ENCODE data around the gene GRAMD2A. TPM values are rescaled to one million over a fixed set of nuclear protein-coding genes. Genes with fewer than 3 reads are reported as not detected.

Gene GRAMD2A
- polyA plus RNA-seq, 3 donors, result not detected

DNA sequence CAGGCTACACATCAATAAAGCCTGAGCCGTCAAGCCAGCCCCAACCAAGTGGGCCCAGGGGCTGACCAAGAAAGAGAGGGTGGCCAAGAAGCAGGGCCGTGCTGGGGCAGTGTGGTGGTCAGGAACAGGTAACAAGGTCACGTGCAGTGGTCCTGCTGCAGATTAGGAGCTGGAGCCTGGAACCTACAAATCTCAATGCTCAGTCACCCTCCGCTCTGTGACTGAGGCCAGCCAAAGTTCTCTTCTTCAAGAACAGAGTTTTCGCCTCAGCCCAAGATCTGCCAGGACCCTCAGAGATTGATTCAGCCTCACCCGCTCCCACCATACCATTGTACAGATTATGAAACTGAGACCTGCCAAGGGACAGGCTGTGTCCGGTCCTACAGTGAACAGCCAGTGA, 26.9 kb downstream of the GRAMD2A start:
- Mint-ChIP-seq H3K9me3 (peaks cover 0 to 1% (median 0%) of the 10 kb centered on the region in 7 donors), H3K4me1 (no peaks in the 10 kb centered on the region), H3K27me3 (ENCODE audit: low read depth in 3 of 3) (peaks cover 0 to 5% (median 1%) of the 10 kb centered on the region in 3 donors), H3K4me3 (no peak overlapping the region), H3K36me3 (no peaks in the 10 kb centered on the region), H3K27ac (no peak overlapping the region)
- Histone ChIP-seq H4K20me1 (ENCODE audit: insufficient read depth, low read length) (no peaks in the 10 kb centered on the region), H3K9me3 (replicated peaks in 1 of 2; ENCODE audit: control insufficient read depth in 1 of 2, insufficient read depth in 1 of 2, low read length in 2 of 2) (no peaks in the 10 kb centered on the region), H3K4me2 (replicated peaks; ENCODE audit: extremely low read depth, low read length, poor library complexity, severe bottlenecking) (no peak overlapping the region), H3K9ac (ENCODE audit: insufficient read depth, low read length, poor library complexity, severe bottlenecking) (no peak overlapping the region), H3K27ac (ENCODE audit: low read depth in 1 of 2, low read length in 2 of 2) (no peak overlapping the region), H3K79me2 (ENCODE audit: insufficient read depth, low read length) (no peaks in the 10 kb centered on the region), H3K4me1 (ENCODE audit: control insufficient read depth in 1 of 2, insufficient read depth in 2 of 2, low read length in 2 of 2) (no peaks in the 10 kb centered on the region), H3K36me3 (replicated peaks in 1 of 2; ENCODE audit: control insufficient read depth in 1 of 2, insufficient read depth in 2 of 2, low read length in 2 of 2) (no peaks in the 10 kb centered on the region), H3K4me3 (replicated peaks in 1 of 3; ENCODE audit: low read depth in 2 of 3, low read length in 3 of 3) (no peak overlapping the region), H2AFZ (ENCODE audit: insufficient read depth, low read depth, low read length, poor library complexity, severe bottlenecking) (no peak overlapping the region), H3K27me3 (ENCODE audit: control insufficient read depth in 2 of 2, insufficient read depth in 2 of 2, low read length in 2 of 2) (no peaks in the 10 kb centered on the region)
- intact Hi-C loops (cut with micrococcal nuclease), result no loop called here
- no peak for TF ChIP-seq CTCF (IDR thresholded peaks at IDR 0.05)
- DNase-seq, result no peak
- 95% methylated on average over 6 of the region's 7 CpGs for WGBS (ENCODE audit: insufficient coverage)

- Histone ChIP-seq H3K4me1 (ENCODE audit: control insufficient read depth in 1 of 2, insufficient read depth in 2 of 2, low read length in 2 of 2) (no peaks in the 10 kb centered on the region), H3K9me3 (replicated peaks in 1 of 2; ENCODE audit: control insufficient read depth in 1 of 2, insufficient read depth in 1 of 2, low read length in 2 of 2) (no peaks in the 10 kb centered on the region), H3K27ac (ENCODE audit: low read depth in 1 of 2, low read length in 2 of 2) (no peak overlapping the region), H3K27me3 (ENCODE audit: control insufficient read depth in 2 of 2, insufficient read depth in 2 of 2, low read length in 2 of 2) (no peaks in the 10 kb centered on the region), H2AFZ (ENCODE audit: insufficient read depth, low read depth, low read length, poor library complexity, severe bottlenecking) (no peak overlapping the region), H3K9ac (ENCODE audit: insufficient read depth, low read length, poor library complexity, severe bottlenecking) (no peak overlapping the region), H3K4me3 (replicated peaks in 1 of 3; ENCODE audit: low read depth in 2 of 3, low read length in 3 of 3) (no peak overlapping the region), H3K79me2 (ENCODE audit: insufficient read depth, low read length) (no peaks in the 10 kb centered on the region), H3K36me3 (replicated peaks in 1 of 2; ENCODE audit: control insufficient read depth in 1 of 2, insufficient read depth in 2 of 2, low read length in 2 of 2) (no peaks in the 10 kb centered on the region), H4K20me1 (ENCODE audit: insufficient read depth, low read length) (no peaks in the 10 kb centered on the region), H3K4me2 (replicated peaks; ENCODE audit: extremely low read depth, low read length, poor library complexity, severe bottlenecking) (no peak overlapping the region)
- intact Hi-C loops (cut with micrococcal nuclease), result no loop called here
- no peak for DNase-seq
- Mint-ChIP-seq H3K9me3 (peaks cover 0 to 1% (median 0%) of the 10 kb centered on the region in 7 donors), H3K4me3 (no peak overlapping the region), H3K27me3 (ENCODE audit: low read depth in 3 of 3) (peaks cover 0 to 5% (median 1%) of the 10 kb centered on the region in 3 donors), H3K27ac (no peak overlapping the region), H3K4me1 (no peaks in the 10 kb centered on the region), H3K36me3 (no peaks in the 10 kb centered on the region)
- WGBS (ENCODE audit: insufficient coverage), result 96% methylated on average over 12 of the region's 16 CpGs
- TF ChIP-seq CTCF (IDR thresholded peaks at IDR 0.05), result no peak
These were observed 27.5 kb downstream of the GRAMD2A start for GRCh38 chr15:72169921-72170611.
